GM12878 (cell line): Measurements from ENCODE around the gene PKP2. TPM values are rescaled to one million over a fixed set of nuclear protein-coding genes. Genes with fewer than 3 reads are reported as not detected.
A peak's percentile ranks its signal among the peaks of the same experiment; 100 is the strongest.

Experiments
- ATF7 ChIP-seq: fragments of 450-650 bp; IDR thresholded peaks from 2 replicates; pipeline ENCODE4 v1.6.1; 2016; ENCODE audit warnings: low read depth, mild to moderate bottlenecking
- BHLHE40 ChIP-seq, 2 experiments: fragments of 450-650 bp in 1 of 2; IDR thresholded peaks; 2 replicates each; pipeline ENCODE4 v1.6.1; 2011 to 2017; ENCODE audit warnings: low read depth in 2 of 2, borderline replicate concordance in 1 of 2, improper control_type of control experiment in 1 of 2, low read length in 1 of 2, mild to moderate bottlenecking in 1 of 2
- CHD4 ChIP-seq: fragments of 200-600 bp; sonication (generic); IDR thresholded peaks from 2 replicates; pipeline ENCODE4 v1.6.1; 2016; ENCODE audit warnings: mild to moderate bottlenecking
- ETV6 ChIP-seq, 2 experiments: fragments of 450-650 bp in 1 of 2; IDR thresholded peaks in 1 of 2; conservative IDR thresholded peaks in 1 of 2; 2 replicates each; pipeline ENCODE4 v1.6.1; 2014; ENCODE audit warnings: antibody characterized with exemption in 1 of 2, borderline replicate concordance in 1 of 2, low read depth in 1 of 2, mild to moderate bottlenecking in 1 of 2, moderate library complexity in 1 of 2
- HCFC1 ChIP-seq: fragments of 150-350 bp; IDR thresholded peaks from 2 replicates; pipeline ENCODE4 v1.6.1; 2014; ENCODE audit warnings: low read length
- IKZF1 ChIP-seq: fragments of 450-650 bp; conservative IDR thresholded peaks from 2 replicates; pipeline ENCODE4 v1.6.1; 2017; ENCODE audit warnings: antibody characterized with exemption, mild to moderate bottlenecking
- MTA2 ChIP-seq: fragments of 450-650 bp; IDR thresholded peaks from 2 replicates; pipeline ENCODE4 v1.6.1; 2016; ENCODE audit warnings: low read depth, mild to moderate bottlenecking, moderate library complexity
- MTA3 ChIP-seq: IDR thresholded peaks from 2 replicates; pipeline ENCODE4 v1.6.1; 2012; ENCODE audit warnings: low read length, inconsistent platforms, borderline replicate concordance
- NR2F1 ChIP-seq: fragments of 450-650 bp; conservative IDR thresholded peaks from 2 replicates; pipeline ENCODE4 v1.6.1; 2017; ENCODE audit warnings: mild to moderate bottlenecking
- RELB ChIP-seq: fragments of 450-650 bp; IDR thresholded peaks from 2 replicates; pipeline ENCODE4 v1.6.1; 2017; ENCODE audit warnings: low read depth, mild to moderate bottlenecking, moderate library complexity
- SMAD5 ChIP-seq: IDR thresholded peaks from 2 replicates; pipeline ENCODE4 v1.6.1; 2016; ENCODE audit warnings: antibody characterized with exemption, low read depth
- TBL1XR1 ChIP-seq: IDR thresholded peaks from 2 replicates; pipeline ENCODE4 v1.6.1; 2012; ENCODE audit warnings: low read depth, low read length, improper control_type of control experiment
- ZBTB11 ChIP-seq: fragments of 450-650 bp; formaldehyde crosslinking; IDR thresholded peaks from 2 replicates; pipeline ENCODE4 v1.5.0; 2022; ENCODE audit warnings: mild to moderate bottlenecking, missing genetic modification characterization
- ZNF207 ChIP-seq: fragments of 450-650 bp; IDR thresholded peaks from 2 replicates; pipeline ENCODE4 v1.6.1; 2014; ENCODE audit warnings: antibody characterized with exemption, mild to moderate bottlenecking, borderline replicate concordance
- ZNF274 ChIP-seq: IDR thresholded peaks from one replicate; pipeline ENCODE4 v1.8.0; 2011; ENCODE audit not compliant: insufficient read length, insufficient read depth
- ZNF592 ChIP-seq: fragments of 450-650 bp; IDR thresholded peaks from 2 replicates; pipeline ENCODE4 v1.6.1; 2017; ENCODE audit warnings: mild to moderate bottlenecking, moderate library complexity
- polyA plus RNA-seq, 11 experiments: library from polyadenylated mRNA; depleted of rRNA in 4 of 11; unstranded in 6 of 11; stranded (reverse) in 5 of 11; fragments of >200 nt; fragmentation: Nextera tagmentation in 4 of 11; fragmentation: Illumina TruSeq in 1 of 11; extraction: Ambion mirVana in 4 of 11; extraction: Trizol in 1 of 11; gene quantifications; 1 replicate in 1 of 11; 2 replicates in 10 of 11; pipeline versions ENCODE4 v1.2.1 to v1.2.3, GENCODE V29; 2011 to 2016; ENCODE audit warnings: inconsistent platforms in 2 of 11, missing spikeins in 2 of 11, low read depth in 1 of 11
- total RNA-seq, 4 experiments: library from RNA; depleted of rRNA in 3 of 4; stranded (reverse); fragments of >200 nt in 3 of 4; fragmentation: Illumina TruSeq in 1 of 4; extraction: Trizol in 1 of 4; gene quantifications; 2 replicates each; pipeline versions ENCODE4 v1.2.1 to v1.2.3, GENCODE V29; 2013 to 2021

Gene PKP2
- total and polyA plus RNA-seq, 10 of the 15 experiments (the other 5 are each of a cell fraction or from before 2014, with no cell fraction given): 0.02 to 4.1 (median 0.07) TPM; not detected in 4

GRCh38 chr12:32755654-32756475 lies 140.7 kb downstream of the PKP2 start, which contains the start of gene YARS2 (continued):
- peak; percentile 72 for TF ChIP-seq RELB
- TF ChIP-seq MTA2: peak; percentile 33; the same call in 1 of the 2 replicates
- no peak for TF ChIP-seq BHLHE40 (IDR thresholded peaks at IDR 0.05; ENCODE audit: borderline replicate concordance in 1 of 2, low read depth in 2 of 2, low read length in 1 of 2)
- TF ChIP-seq NR2F1: no peak
- TF ChIP-seq ETV6 (conservative IDR thresholded peaks at IDR 0.05 in 1 of 2, IDR thresholded peaks at IDR 0.05 in 1 of 2; ENCODE audit: borderline replicate concordance in 1 of 2, low read depth in 1 of 2): 0 out of 4 replicates have a peak, but pooled peaks of 1 of the 2 experiments have one; percentile 19
- peak; percentile 48; the same call in 1 of the 2 replicates for TF ChIP-seq MTA3
- peak; percentile 79 for TF ChIP-seq ATF7
- no peak for TF ChIP-seq ZNF592
- no peak for TF ChIP-seq ZBTB11 (CRISPR knock-in tag)
- peak; percentile 67; the same call in 1 of the 2 replicates for TF ChIP-seq SMAD5
- 0 out of 2 replicates have a peak, but pooled peaks have one; percentile 23 for TF ChIP-seq ZNF207
- peak; percentile 55; the same call in 1 of the 2 replicates for TF ChIP-seq HCFC1
- peak; percentile 4; the same call in 1 of the 2 replicates for TF ChIP-seq IKZF1
- peak; percentile 48; the same call in 1 of the 2 replicates for TF ChIP-seq TBL1XR1
- 0 out of 2 replicates have a peak, but pooled peaks have one; percentile 81 for TF ChIP-seq CHD4
- TF ChIP-seq ZNF274: no peak
